Measurements from ENCODE around the gene KIRREL3.

Gene KIRREL3

GRCh38 chr11:126830216-126830806 is 170.3 kb downstream of the KIRREL3 start:
- H3K9ac ChIP-seq (ENCODE audit: low read depth in 1 of 2, low read length in 2 of 2), result no peak overlapping the region
- no peaks in the 10 kb centered on the region for H3K4me1 ChIP-seq (ENCODE audit: control insufficient read depth in 2 of 2, insufficient read depth in 2 of 2, low read length in 2 of 2)
- no peak overlapping the region for H3K4me3 ChIP-seq (ENCODE audit: low read length in 2 of 2)
- H3K36me3 ChIP-seq (ENCODE audit: control insufficient read depth in 2 of 2, insufficient read depth in 2 of 2, low read length in 2 of 2), result no peaks in the 10 kb centered on the region
- no peak overlapping the region for H3K27ac ChIP-seq (ENCODE audit: low read depth in 2 of 2, low read length in 2 of 2)
- no peaks in the 10 kb centered on the region for H3K9me3 ChIP-seq (ENCODE audit: control insufficient read depth in 2 of 2, low read length in 2 of 2)
- peaks cover 0 to 2% of the 10 kb centered on the region in 2 donors for H3K27me3 ChIP-seq (ENCODE audit: control insufficient read depth in 2 of 2, insufficient read depth in 2 of 2, low read length in 2 of 2)

- Histone ChIP-seq H3K27ac (ENCODE audit: low read depth in 2 of 2, low read length in 2 of 2) (no peak overlapping the region), H3K9me3 (ENCODE audit: control insufficient read depth in 2 of 2, low read length in 2 of 2) (no peaks in the 10 kb centered on the region), H3K4me1 (ENCODE audit: control insufficient read depth in 2 of 2, insufficient read depth in 2 of 2, low read length in 2 of 2) (no peaks in the 10 kb centered on the region), H3K27me3 (ENCODE audit: control insufficient read depth in 2 of 2, insufficient read depth in 2 of 2, low read length in 2 of 2) (peaks cover 0 to 2% of the 10 kb centered on the region in 2 donors), H3K36me3 (ENCODE audit: control insufficient read depth in 2 of 2, insufficient read depth in 2 of 2, low read length in 2 of 2) (no peaks in the 10 kb centered on the region), H3K4me3 (ENCODE audit: low read length in 2 of 2) (no peak overlapping the region), H3K9ac (ENCODE audit: low read depth in 1 of 2, low read length in 2 of 2) (no peak overlapping the region)
These were observed 170.9 kb downstream of the KIRREL3 start for GRCh38 chr11:126829716-126830115.

- Histone ChIP-seq H3K9me3 (ENCODE audit: control insufficient read depth in 2 of 2, low read length in 2 of 2) (no peaks in the 10 kb centered on the region), H3K36me3 (ENCODE audit: control insufficient read depth in 2 of 2, insufficient read depth in 2 of 2, low read length in 2 of 2) (no peaks in the 10 kb centered on the region), H3K9ac (ENCODE audit: low read depth in 1 of 2, low read length in 2 of 2) (no peak overlapping the region), H3K27ac (ENCODE audit: low read depth in 2 of 2, low read length in 2 of 2) (no peak overlapping the region), H3K4me1 (ENCODE audit: control insufficient read depth in 2 of 2, insufficient read depth in 2 of 2, low read length in 2 of 2) (no peaks in the 10 kb centered on the region), H3K4me3 (ENCODE audit: low read length in 2 of 2) (no peak overlapping the region), H3K27me3 (ENCODE audit: control insufficient read depth in 2 of 2, insufficient read depth in 2 of 2, low read length in 2 of 2) (peaks cover 0 to under 1% of the 10 kb centered on the region in 2 donors)
These were observed 176.4 kb downstream of the KIRREL3 start for GRCh38 chr11:126824035-126824607.

GRCh38 chr11:126823274-126823673 is 177.3 kb downstream of the KIRREL3 start:
- no peak overlapping the region for H3K9ac ChIP-seq (ENCODE audit: low read depth in 1 of 2, low read length in 2 of 2)
- peaks cover 0 to 2% of the 10 kb centered on the region in 2 donors for H3K27me3 ChIP-seq (ENCODE audit: control insufficient read depth in 2 of 2, insufficient read depth in 2 of 2, low read length in 2 of 2)
- H3K4me1 ChIP-seq (ENCODE audit: control insufficient read depth in 2 of 2, insufficient read depth in 2 of 2, low read length in 2 of 2), result no peaks in the 10 kb centered on the region
- H3K4me3 ChIP-seq (ENCODE audit: low read length in 2 of 2), result no peak overlapping the region
- no peak overlapping the region for H3K27ac ChIP-seq (ENCODE audit: low read depth in 2 of 2, low read length in 2 of 2)
- H3K36me3 ChIP-seq (ENCODE audit: control insufficient read depth in 2 of 2, insufficient read depth in 2 of 2, low read length in 2 of 2), result no peaks in the 10 kb centered on the region
- H3K9me3 ChIP-seq (ENCODE audit: control insufficient read depth in 2 of 2, low read length in 2 of 2), result no peaks in the 10 kb centered on the region

GRCh38 chr11:126821827-126822226 is 178.7 kb downstream of the KIRREL3 start:
- H3K9ac ChIP-seq (ENCODE audit: low read depth in 1 of 2, low read length in 2 of 2), result no peak overlapping the region

GRCh38 chr11:126819194-126819593 is 181.4 kb downstream of the KIRREL3 start:
- H3K9me3 ChIP-seq (ENCODE audit: control insufficient read depth in 2 of 2, low read length in 2 of 2), result no peaks in the 10 kb centered on the region
- H3K4me3 ChIP-seq (ENCODE audit: low read length in 2 of 2), result no peak overlapping the region
- H3K27me3 ChIP-seq (ENCODE audit: control insufficient read depth in 2 of 2, insufficient read depth in 2 of 2, low read length in 2 of 2), result peaks cover 0 to 2% of the 10 kb centered on the region in 2 donors
- no peak overlapping the region for H3K9ac ChIP-seq (ENCODE audit: low read depth in 1 of 2, low read length in 2 of 2)
- H3K4me1 ChIP-seq (ENCODE audit: control insufficient read depth in 2 of 2, insufficient read depth in 2 of 2, low read length in 2 of 2), result no peaks in the 10 kb centered on the region
- H3K36me3 ChIP-seq (ENCODE audit: control insufficient read depth in 2 of 2, insufficient read depth in 2 of 2, low read length in 2 of 2), result no peaks in the 10 kb centered on the region
- H3K27ac ChIP-seq (ENCODE audit: low read depth in 2 of 2, low read length in 2 of 2), result no peak overlapping the region

More at GRCh38 chr11:126821827-126822226, 178.7 kb downstream of the KIRREL3 start:
- peaks cover 0 to 2% of the 10 kb centered on the region in 2 donors for H3K27me3 ChIP-seq (ENCODE audit: control insufficient read depth in 2 of 2, insufficient read depth in 2 of 2, low read length in 2 of 2)
- H3K9me3 ChIP-seq (ENCODE audit: control insufficient read depth in 2 of 2, low read length in 2 of 2), result no peaks in the 10 kb centered on the region
- no peaks in the 10 kb centered on the region for H3K4me1 ChIP-seq (ENCODE audit: control insufficient read depth in 2 of 2, insufficient read depth in 2 of 2, low read length in 2 of 2)
- no peak overlapping the region for H3K27ac ChIP-seq (ENCODE audit: low read depth in 2 of 2, low read length in 2 of 2)
- no peaks in the 10 kb centered on the region for H3K36me3 ChIP-seq (ENCODE audit: control insufficient read depth in 2 of 2, insufficient read depth in 2 of 2, low read length in 2 of 2)
- no peak overlapping the region for H3K4me3 ChIP-seq (ENCODE audit: low read length in 2 of 2)

- H3K9me3 ChIP-seq (ENCODE audit: control insufficient read depth in 2 of 2, low read length in 2 of 2), result no peaks in the 10 kb centered on the region
- no peaks in the 10 kb centered on the region for H3K4me1 ChIP-seq (ENCODE audit: control insufficient read depth in 2 of 2, insufficient read depth in 2 of 2, low read length in 2 of 2)
- H3K36me3 ChIP-seq (ENCODE audit: control insufficient read depth in 2 of 2, insufficient read depth in 2 of 2, low read length in 2 of 2), result no peaks in the 10 kb centered on the region
- H3K27me3 ChIP-seq (ENCODE audit: control insufficient read depth in 2 of 2, insufficient read depth in 2 of 2, low read length in 2 of 2), result peaks cover 0 to 2% of the 10 kb centered on the region in 2 donors
- H3K9ac ChIP-seq (ENCODE audit: low read depth in 1 of 2, low read length in 2 of 2), result no peak overlapping the region
- no peak overlapping the region for H3K4me3 ChIP-seq (ENCODE audit: low read length in 2 of 2)
- no peak overlapping the region for H3K27ac ChIP-seq (ENCODE audit: low read depth in 2 of 2, low read length in 2 of 2)
These were observed 182.8 kb downstream of the KIRREL3 start for GRCh38 chr11:126817523-126818450.

GRCh38 chr11:126817096-126817495 is 183.5 kb downstream of the KIRREL3 start:
- Histone ChIP-seq H3K27ac (ENCODE audit: low read depth in 2 of 2, low read length in 2 of 2) (no peak overlapping the region), H3K36me3 (ENCODE audit: control insufficient read depth in 2 of 2, insufficient read depth in 2 of 2, low read length in 2 of 2) (no peaks in the 10 kb centered on the region), H3K9me3 (ENCODE audit: control insufficient read depth in 2 of 2, low read length in 2 of 2) (no peaks in the 10 kb centered on the region), H3K4me3 (ENCODE audit: low read length in 2 of 2) (no peak overlapping the region), H3K27me3 (ENCODE audit: control insufficient read depth in 2 of 2, insufficient read depth in 2 of 2, low read length in 2 of 2) (peaks cover 0 to 2% of the 10 kb centered on the region in 2 donors), H3K9ac (ENCODE audit: low read depth in 1 of 2, low read length in 2 of 2) (no peak overlapping the region), H3K4me1 (ENCODE audit: control insufficient read depth in 2 of 2, insufficient read depth in 2 of 2, low read length in 2 of 2) (no peaks in the 10 kb centered on the region)

GRCh38 chr11:126816645-126817044 is 183.9 kb downstream of the KIRREL3 start:
- Histone ChIP-seq H3K36me3 (ENCODE audit: control insufficient read depth in 2 of 2, insufficient read depth in 2 of 2, low read length in 2 of 2) (no peaks in the 10 kb centered on the region), H3K27me3 (ENCODE audit: control insufficient read depth in 2 of 2, insufficient read depth in 2 of 2, low read length in 2 of 2) (peaks cover 0 to 2% of the 10 kb centered on the region in 2 donors), H3K4me3 (ENCODE audit: low read length in 2 of 2) (no peak overlapping the region), H3K27ac (ENCODE audit: low read depth in 2 of 2, low read length in 2 of 2) (no peak overlapping the region), H3K9ac (ENCODE audit: low read depth in 1 of 2, low read length in 2 of 2) (no peak overlapping the region), H3K4me1 (ENCODE audit: control insufficient read depth in 2 of 2, insufficient read depth in 2 of 2, low read length in 2 of 2) (no peaks in the 10 kb centered on the region), H3K9me3 (ENCODE audit: control insufficient read depth in 2 of 2, low read length in 2 of 2) (no peaks in the 10 kb centered on the region)

- H3K36me3 ChIP-seq (ENCODE audit: control insufficient read depth in 2 of 2, insufficient read depth in 2 of 2, low read length in 2 of 2), result no peaks in the 10 kb centered on the region
- no peaks in the 10 kb centered on the region for H3K9me3 ChIP-seq (ENCODE audit: control insufficient read depth in 2 of 2, low read length in 2 of 2)
- no peak overlapping the region for H3K9ac ChIP-seq (ENCODE audit: low read depth in 1 of 2, low read length in 2 of 2)
- no peak overlapping the region for H3K27ac ChIP-seq (ENCODE audit: low read depth in 2 of 2, low read length in 2 of 2)
- H3K4me1 ChIP-seq (ENCODE audit: control insufficient read depth in 2 of 2, insufficient read depth in 2 of 2, low read length in 2 of 2), result no peaks in the 10 kb centered on the region
- H3K4me3 ChIP-seq (ENCODE audit: low read length in 2 of 2), result no peak overlapping the region
- peaks cover 0 to 2% of the 10 kb centered on the region in 2 donors for H3K27me3 ChIP-seq (ENCODE audit: control insufficient read depth in 2 of 2, insufficient read depth in 2 of 2, low read length in 2 of 2)
These were observed 185.5 kb downstream of the KIRREL3 start for GRCh38 chr11:126815111-126815510.
